ENCODE results near the gene HIF3A. TPM values are rescaled to one million over a fixed set of nuclear protein-coding genes. Genes with fewer than 3 reads are reported as not detected.
A peak's percentile ranks its signal among the peaks of the same experiment; 100 is the strongest.

The HIF3A gene
- total and polyA plus RNA-seq, 2 experiments from 2014 or later: 54.6 to 149 TPM

- no peaks in the 10 kb centered on the region for H4K20me1 ChIP-seq (ENCODE audit: insufficient read depth, poor library complexity, severe bottlenecking)
- no peak overlapping the region for H3K4me3 ChIP-seq
- no peak overlapping the region for H2AFZ ChIP-seq
- no peaks in the 10 kb centered on the region for H3K27me3 ChIP-seq
- H3K9me2 ChIP-seq (replicated peaks; ENCODE audit: insufficient read depth): no peaks in the 10 kb centered on the region
- no peaks in the 10 kb centered on the region for H3K9me3 ChIP-seq (ENCODE audit: low read depth)
- no peak for TF ChIP-seq EZH2phosphoT487 (IDR thresholded peaks at IDR 0.05; ENCODE audit: low read depth, severe bottlenecking, unreplicated experiment)
- TF ChIP-seq EZH2 (IDR thresholded peaks at IDR 0.05; ENCODE audit: borderline replicate concordance): no peak
- no peak for TF ChIP-seq CTCF (IDR thresholded peaks at IDR 0.05; ENCODE audit: poor library complexity)
- whole genome bisulfite sequencing (ENCODE audit: low lambda C conversion rate, missing lambda C conversion rate): 80% methylated on average over 9 of the region's 9 CpGs
- no peaks in the 10 kb centered on the region for H3K36me3 ChIP-seq (replicated peaks; ENCODE audit: insufficient read depth, low read depth)
- no peak for DNase-seq (ENCODE audit: low spot score)
- no peak overlapping the region for H3K4me2 ChIP-seq
- H3K4me1 ChIP-seq (ENCODE audit: insufficient read depth): no peaks in the 10 kb centered on the region
- H3K79me2 ChIP-seq: no peaks in the 10 kb centered on the region
- H3K27ac ChIP-seq: no peak overlapping the region
Observed at GRCh38 chr19:46284635-46285034, 12.2 kb upstream of the HIF3A start.

GRCh38 chr19:46287585-46287984, 9.3 kb upstream of the HIF3A start:
- H3K4me3 ChIP-seq: no peak overlapping the region
- H3K4me2 ChIP-seq: no peak overlapping the region
- H3K4me1 ChIP-seq (ENCODE audit: insufficient read depth): no peaks in the 10 kb centered on the region
- no peaks in the 10 kb centered on the region for H4K20me1 ChIP-seq (ENCODE audit: insufficient read depth, poor library complexity, severe bottlenecking)
- no peaks in the 10 kb centered on the region for H3K36me3 ChIP-seq (replicated peaks; ENCODE audit: insufficient read depth, low read depth)
- WGBS (ENCODE audit: low lambda C conversion rate, missing lambda C conversion rate): 86% methylated on average over 7 of the region's 7 CpGs
- H3K9me2 ChIP-seq (replicated peaks; ENCODE audit: insufficient read depth): no peaks in the 10 kb centered on the region
- H3K27me3 ChIP-seq: no peaks in the 10 kb centered on the region
- TF ChIP-seq EZH2phosphoT487 (IDR thresholded peaks at IDR 0.05; ENCODE audit: low read depth, severe bottlenecking, unreplicated experiment) (no peak), EZH2 (IDR thresholded peaks at IDR 0.05; ENCODE audit: borderline replicate concordance) (no peak), CTCF (IDR thresholded peaks at IDR 0.05; ENCODE audit: poor library complexity) (no peak)
- no peaks in the 10 kb centered on the region for H3K79me2 ChIP-seq
- H2AFZ ChIP-seq: no peak overlapping the region
- no peak for DNase-seq (ENCODE audit: low spot score)
- H3K27ac ChIP-seq: no peak overlapping the region
- no peaks in the 10 kb centered on the region for H3K9me3 ChIP-seq (ENCODE audit: low read depth)

GRCh38 chr19:46288896-46289588, 7.8 kb upstream of the HIF3A start:
- peak overlapping the region; percentile 77 for H3K27ac ChIP-seq
- no peak for TF ChIP-seq EZH2phosphoT487 (IDR thresholded peaks at IDR 0.05; ENCODE audit: low read depth, severe bottlenecking, unreplicated experiment)
- no peak for TF ChIP-seq CTCF (IDR thresholded peaks at IDR 0.05; ENCODE audit: poor library complexity)
- TF ChIP-seq EZH2 (IDR thresholded peaks at IDR 0.05; ENCODE audit: borderline replicate concordance): no peak
- no peak overlapping the region for H3K4me3 ChIP-seq
- DNase-seq (ENCODE audit: low spot score): peak; percentile 73
- no peaks in the 10 kb centered on the region for H3K36me3 ChIP-seq (replicated peaks; ENCODE audit: insufficient read depth, low read depth)
- H2AFZ ChIP-seq: no peak overlapping the region
- H3K4me1 ChIP-seq (ENCODE audit: insufficient read depth): no peaks in the 10 kb centered on the region
- H3K4me2 ChIP-seq: no peak overlapping the region
- 63% methylated on average over 2 of the region's 6 CpGs for WGBS (ENCODE audit: low lambda C conversion rate, missing lambda C conversion rate)
- no peaks in the 10 kb centered on the region for H3K79me2 ChIP-seq
- H3K9me2 ChIP-seq (replicated peaks; ENCODE audit: insufficient read depth): no peaks in the 10 kb centered on the region
- H3K9me3 ChIP-seq (ENCODE audit: low read depth): no peaks in the 10 kb centered on the region
- no peaks in the 10 kb centered on the region for H4K20me1 ChIP-seq (ENCODE audit: insufficient read depth, poor library complexity, severe bottlenecking)
- no peaks in the 10 kb centered on the region for H3K27me3 ChIP-seq

All from hepatocyte (in vitro differentiated cells).